ENCODE measurements around the gene MID2. TPM values are rescaled to one million over a fixed set of nuclear protein-coding genes. Genes with fewer than 3 reads are reported as not detected.
A peak's percentile ranks its signal among the peaks of the same experiment; 100 is the strongest.

Gene MID2
- total RNA-seq, 1 donor from 2014 or later: 5.1 TPM

DNA sequence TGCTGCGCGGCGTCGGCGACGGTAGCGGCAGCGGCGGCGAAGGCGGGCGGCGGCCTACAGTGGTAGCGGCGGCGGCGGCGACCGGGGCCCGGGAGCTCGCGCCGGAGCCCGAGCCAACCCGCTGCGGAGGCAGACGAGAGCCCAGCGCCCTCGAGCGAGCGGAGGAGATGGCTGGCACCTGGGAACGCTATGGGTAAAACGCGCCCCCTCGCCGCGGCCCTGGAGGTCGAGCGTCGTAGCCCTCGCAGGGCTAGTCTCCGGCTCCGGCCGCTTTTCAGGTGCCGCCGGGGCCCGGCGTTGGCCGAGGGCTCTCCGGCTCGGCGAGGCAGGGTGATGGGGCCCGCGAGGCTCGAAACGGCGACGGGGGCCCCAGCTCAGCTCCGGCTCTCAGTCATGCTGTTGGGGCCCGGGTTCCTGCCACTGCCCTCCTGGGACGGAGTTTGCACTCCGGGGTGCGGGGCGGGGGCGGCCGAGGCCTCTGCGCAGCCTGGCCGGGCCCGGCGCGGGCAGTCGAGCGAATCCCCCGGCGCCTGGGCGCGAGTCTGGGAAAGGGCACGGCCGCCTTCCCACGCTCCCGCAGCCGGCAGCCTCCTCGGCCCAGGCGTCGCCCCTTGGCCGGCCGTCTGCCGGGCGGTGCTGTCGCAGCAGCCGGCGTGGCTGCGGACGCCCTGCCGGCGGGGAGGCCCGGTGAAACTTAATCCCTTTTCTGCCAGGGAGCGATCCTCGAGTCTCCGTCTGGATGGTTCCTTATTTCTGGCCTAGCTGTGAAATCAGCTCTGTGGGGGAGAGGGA lies 768 bp downstream of the MID2 start:
- TF ChIP-seq, protein P1, sequence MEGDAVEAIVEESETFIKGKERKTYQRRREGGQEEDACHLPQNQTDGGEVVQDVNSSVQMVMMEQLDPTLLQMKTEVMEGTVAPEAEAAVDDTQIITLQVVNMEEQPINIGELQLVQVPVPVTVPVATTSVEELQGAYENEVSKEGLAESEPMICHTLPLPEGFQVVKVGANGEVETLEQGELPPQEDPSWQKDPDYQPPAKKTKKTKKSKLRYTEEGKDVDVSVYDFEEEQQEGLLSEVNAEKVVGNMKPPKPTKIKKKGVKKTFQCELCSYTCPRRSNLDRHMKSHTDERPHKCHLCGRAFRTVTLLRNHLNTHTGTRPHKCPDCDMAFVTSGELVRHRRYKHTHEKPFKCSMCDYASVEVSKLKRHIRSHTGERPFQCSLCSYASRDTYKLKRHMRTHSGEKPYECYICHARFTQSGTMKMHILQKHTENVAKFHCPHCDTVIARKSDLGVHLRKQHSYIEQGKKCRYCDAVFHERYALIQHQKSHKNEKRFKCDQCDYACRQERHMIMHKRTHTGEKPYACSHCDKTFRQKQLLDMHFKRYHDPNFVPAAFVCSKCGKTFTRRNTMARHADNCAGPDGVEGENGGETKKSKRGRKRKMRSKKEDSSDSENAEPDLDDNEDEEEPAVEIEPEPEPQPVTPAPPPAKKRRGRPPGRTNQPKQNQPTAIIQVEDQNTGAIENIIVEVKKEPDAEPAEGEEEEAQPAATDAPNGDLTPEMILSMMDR (conservative IDR thresholded peaks at IDR 0.05): peak; percentile 9
- Mint-ChIP-seq H3K27ac (ENCODE audit: unreplicated experiment) (no peak overlapping the region), H3K9me3 (peaks cover 3% of the 10 kb centered on the region), H3K4me1 (peaks cover 14% of the 10 kb centered on the region), H3K27me3 (ENCODE audit: low read depth) (peaks cover 31% of the 10 kb centered on the region), H3K4me3 (peak overlapping the region; percentile 79), H3K36me3 (ENCODE audit: low read depth) (no peaks in the 10 kb centered on the region)
- peak; percentile 28 for DNase-seq (ENCODE audit: low read depth, low spot score)

DNA sequence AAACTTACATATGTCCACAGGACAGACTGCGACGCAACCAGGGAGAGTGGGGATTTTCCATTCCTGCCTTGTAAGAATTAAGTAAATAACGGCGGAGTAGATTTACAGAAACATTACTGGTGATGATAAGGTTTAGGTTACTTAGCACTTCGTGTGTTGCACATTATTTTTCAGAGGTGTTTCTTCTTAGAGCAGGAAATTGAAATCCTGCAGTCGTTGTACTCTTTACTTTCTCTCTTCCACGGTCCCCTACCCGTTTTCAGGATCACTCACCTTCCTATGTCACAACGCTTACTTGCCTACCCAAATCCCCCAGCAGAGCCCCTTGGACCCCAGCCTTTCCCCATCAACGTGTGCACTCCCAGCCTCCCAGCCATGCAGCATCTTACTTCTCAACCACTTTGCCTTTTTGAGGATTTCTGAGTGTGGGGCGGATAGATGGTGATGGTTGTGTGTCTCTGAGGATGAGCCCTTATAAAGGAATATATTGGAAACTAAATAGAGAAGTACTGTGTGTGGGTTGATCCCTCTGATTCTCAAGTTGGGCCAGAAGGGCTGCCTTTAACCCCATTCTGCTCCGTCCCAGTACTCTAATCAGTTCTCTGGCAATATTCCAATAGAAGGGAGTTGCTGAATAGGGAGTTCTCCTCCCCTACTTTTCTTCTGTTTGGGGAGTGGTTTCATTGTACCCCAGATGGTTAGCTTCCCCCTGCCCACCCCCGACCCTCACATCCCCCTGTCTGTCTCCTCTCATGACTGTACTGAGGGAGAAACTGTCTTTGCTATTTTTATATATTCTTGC lies 1.6 kb downstream of the MID2 start:
- H3K27me3 Mint-ChIP-seq (ENCODE audit: low read depth): peaks cover 31% of the 10 kb centered on the region
- peaks cover 15% of the 10 kb centered on the region for H3K4me1 Mint-ChIP-seq
- TF ChIP-seq, protein P1 (conservative IDR thresholded peaks at IDR 0.05): no peak
- H3K4me3 Mint-ChIP-seq: peak overlapping the region; percentile 79
- peaks cover 3% of the 10 kb centered on the region for H3K9me3 Mint-ChIP-seq
- DNase-seq (ENCODE audit: low read depth, low spot score): no peak
- H3K27ac Mint-ChIP-seq (ENCODE audit: unreplicated experiment): no peak overlapping the region
- no peaks in the 10 kb centered on the region for H3K36me3 Mint-ChIP-seq (ENCODE audit: low read depth)

DNA sequence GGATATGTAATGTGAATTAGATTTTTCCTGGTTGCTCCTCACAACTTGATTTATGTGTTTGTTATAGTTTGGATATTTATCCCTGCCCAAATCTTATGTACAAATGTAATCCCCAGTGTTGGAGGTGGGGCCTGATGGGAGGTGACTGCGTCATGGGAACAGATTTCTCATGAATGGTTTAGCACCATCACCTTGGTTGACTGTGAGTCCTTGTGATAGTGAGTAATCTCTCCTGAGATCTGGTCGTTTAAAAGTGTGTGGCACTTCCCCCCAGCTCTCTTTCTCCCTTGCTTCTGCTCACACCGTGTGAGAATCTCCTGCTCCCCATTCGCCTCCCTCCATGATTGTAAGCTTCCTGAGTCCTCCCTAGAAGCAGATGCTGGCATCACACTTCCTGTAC lies 2.2 kb downstream of the MID2 start:
- H3K36me3 Mint-ChIP-seq (ENCODE audit: low read depth): no peaks in the 10 kb centered on the region
- peaks cover 15% of the 10 kb centered on the region for H3K4me1 Mint-ChIP-seq
- H3K27me3 Mint-ChIP-seq (ENCODE audit: low read depth): peaks cover 31% of the 10 kb centered on the region
- no peak overlapping the region for H3K27ac Mint-ChIP-seq (ENCODE audit: unreplicated experiment)
- H3K4me3 Mint-ChIP-seq: peak overlapping the region; percentile 79
- DNase-seq (ENCODE audit: low read depth, low spot score): no peak
- TF ChIP-seq, protein P1 (conservative IDR thresholded peaks at IDR 0.05): no peak
- peaks cover 3% of the 10 kb centered on the region for H3K9me3 Mint-ChIP-seq

DNA sequence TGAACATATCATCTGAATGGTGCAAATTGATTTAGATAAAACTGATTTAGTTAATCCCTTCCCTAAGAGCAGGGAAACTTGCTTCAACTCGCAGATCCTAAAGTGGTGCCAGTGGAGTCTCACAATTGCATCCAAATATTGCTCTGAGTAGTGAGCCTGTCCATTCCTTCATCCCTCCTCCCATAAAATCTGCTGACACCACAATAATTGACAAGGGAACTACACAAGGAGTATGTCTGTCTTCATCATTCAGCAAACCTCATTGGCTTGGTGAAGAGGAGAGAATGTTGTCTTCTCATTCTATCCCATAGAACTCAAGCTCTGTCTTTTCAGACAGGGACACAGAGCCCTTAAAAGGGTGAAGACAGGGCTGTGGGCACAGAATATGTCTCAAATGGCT lies 4.2 kb downstream of the MID2 start:
- H3K36me3 Mint-ChIP-seq (ENCODE audit: low read depth): no peaks in the 10 kb centered on the region
- peaks cover 15% of the 10 kb centered on the region for H3K4me1 Mint-ChIP-seq
- TF ChIP-seq, protein P1 (conservative IDR thresholded peaks at IDR 0.05): no peak
- H3K9me3 Mint-ChIP-seq: peaks cover 3% of the 10 kb centered on the region
- no peak for DNase-seq (ENCODE audit: low read depth, low spot score)
- H3K27ac Mint-ChIP-seq (ENCODE audit: unreplicated experiment): no peak overlapping the region
- no peak overlapping the region for H3K4me3 Mint-ChIP-seq
- H3K27me3 Mint-ChIP-seq (ENCODE audit: low read depth): peaks cover 19% of the 10 kb centered on the region

DNA sequence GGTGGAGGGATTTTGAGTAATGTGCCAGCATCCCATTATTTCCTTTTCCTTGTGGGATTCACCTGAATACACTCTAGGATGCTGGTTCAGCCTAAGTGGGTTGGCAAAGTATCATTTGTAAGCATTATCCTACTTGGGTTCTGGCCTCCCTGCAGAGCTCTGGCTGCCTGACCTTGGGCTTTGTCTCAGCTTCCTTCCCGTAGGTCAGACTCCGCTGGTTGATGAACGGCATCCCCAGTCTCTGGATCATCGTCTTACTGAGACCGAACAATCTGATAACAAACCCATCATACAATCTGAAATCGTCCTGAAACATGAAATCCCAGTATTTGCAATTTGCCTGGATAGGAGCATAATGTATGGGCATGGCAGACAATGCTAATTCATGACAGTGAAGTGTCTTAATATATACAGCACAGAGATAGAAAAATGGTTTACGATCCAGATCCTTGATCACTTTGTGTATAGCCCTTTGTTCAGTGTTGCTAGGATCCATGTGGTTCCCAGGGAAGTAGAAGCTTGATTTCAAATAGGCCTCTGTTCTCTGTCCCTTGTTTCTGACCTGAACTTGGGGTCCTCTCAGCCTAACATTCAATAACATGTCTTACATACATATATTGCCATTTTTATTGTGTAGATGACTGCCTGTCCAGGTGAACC lies 5.5 kb downstream of the MID2 start:
- H3K4me3 Mint-ChIP-seq: peak overlapping the region; percentile 31
- H3K4me1 Mint-ChIP-seq: peaks cover 15% of the 10 kb centered on the region
- H3K27me3 Mint-ChIP-seq (ENCODE audit: low read depth): peaks cover 11% of the 10 kb centered on the region
- peaks cover 3% of the 10 kb centered on the region for H3K9me3 Mint-ChIP-seq
- H3K27ac Mint-ChIP-seq (ENCODE audit: unreplicated experiment): peak overlapping the region; percentile 72
- no peaks in the 10 kb centered on the region for H3K36me3 Mint-ChIP-seq (ENCODE audit: low read depth)
- TF ChIP-seq, protein P1 (conservative IDR thresholded peaks at IDR 0.05): no peak
- DNase-seq (ENCODE audit: low read depth, low spot score): no peak
